Measurements from ENCODE around the gene PTPRE.
"Not testable (repeated sequence)": the region's sequence is repeated elsewhere in the genome, so short reads cannot be mapped to it uniquely, and the experiment has no call there.

Gene PTPRE

GRCh38 chr10:127984945-127985344 is 78.0 kb downstream of the PTPRE start:
- no peak for DNase-seq

- DNase-seq: no peak
Observed at GRCh38 chr10:127986531-127987466, 79.9 kb downstream of the PTPRE start.

GRCh38 chr10:127987467-127988380 is 80.8 kb downstream of the PTPRE start:
- DNase-seq: no peak

- DNase-seq: no peak
Observed at GRCh38 chr10:127989481-127990012, 82.6 kb downstream of the PTPRE start.

- not testable (repeated sequence) for DNase-seq
Observed at GRCh38 chr10:127990132-127990788, 83.4 kb downstream of the PTPRE start.

- DNase-seq: no peak
Observed at GRCh38 chr10:127990846-127991542, 84.1 kb downstream of the PTPRE start.

- no peak for DNase-seq
Observed at GRCh38 chr10:127991543-127992255, 84.8 kb downstream of the PTPRE start.

- no peak for DNase-seq
Observed at GRCh38 chr10:127992376-127992775, 85.5 kb downstream of the PTPRE start.

GRCh38 chr10:127993056-127993690 is 86.3 kb downstream of the PTPRE start:
- no peak for DNase-seq

GRCh38 chr10:127995939-127996338 is 89.0 kb downstream of the PTPRE start:
- no peak for DNase-seq

GRCh38 chr10:127996586-127996985 is 89.7 kb downstream of the PTPRE start:
- DNase-seq: no peak

- no peak for DNase-seq
Observed at GRCh38 chr10:127997271-127997670, 90.4 kb downstream of the PTPRE start.

GRCh38 chr10:127997937-127998336 is 91.0 kb downstream of the PTPRE start:
- no peak for DNase-seq

- no peak for DNase-seq
Observed at GRCh38 chr10:127998501-127999144, 91.7 kb downstream of the PTPRE start.

GRCh38 chr10:127999297-128000129 is 92.6 kb downstream of the PTPRE start:
- no peak for DNase-seq

- no peak for DNase-seq
Observed at GRCh38 chr10:128000471-128001362, 93.8 kb downstream of the PTPRE start.

- DNase-seq: no peak
Observed at GRCh38 chr10:128001363-128001745, 94.5 kb downstream of the PTPRE start.

GRCh38 chr10:128001849-128002248 is 94.9 kb downstream of the PTPRE start:
- no peak for DNase-seq
